WTC11 (cell line): ENCODE results near the gene PNP. TPM values are rescaled to one million over a fixed set of nuclear protein-coding genes. Genes with fewer than 3 reads are reported as not detected.
A peak's percentile ranks its signal among the peaks of the same experiment; 100 is the strongest.

ENCODE experiments used
- ATAC-seq: fragments of 200-7000 bp; cut with Tn5 transposase; 2 replicates; pipeline ENCODE4 v1.10.0; 2021; ENCODE audit warnings: mild to moderate bottlenecking, moderate library complexity
- CTCF ChIA-PET: fragments of 300-600 bp; sonication (Branson Sonifier 250); formaldehyde crosslinking; loops from one replicate; lab custom pipeline; 2021; ENCODE audit warnings: antibody characterized with exemption; lab: Charles Lee
- POLR2A ChIA-PET: fragments of 350-600 bp; sonication (Branson Sonifier 250); formaldehyde crosslinking; loops from one replicate; lab custom pipeline; 2021; ENCODE audit warnings: antibody characterized with exemption; lab: Charles Lee
- DNase-seq: peaks from one replicate; pipeline ENCODE4 v3.0.0; 2021; ENCODE audit warnings: low spot score
- H3K27ac Mint-ChIP-seq: 2 replicates; pipeline ENCODE4 v1.8.0; 2021; ENCODE audit warnings: mixed read lengths
- H3K27me3 Mint-ChIP-seq: 2 replicates; pipeline ENCODE4 v1.8.0; 2021; ENCODE audit warnings: low read depth, mild to moderate bottlenecking, moderate library complexity, mixed read lengths
- H3K36me3 Mint-ChIP-seq: 2 replicates; pipeline ENCODE4 v1.8.0; 2021; ENCODE audit warnings: mixed read lengths
- H3K4me1 Mint-ChIP-seq: 2 replicates; pipeline ENCODE4 v1.8.0; 2022; ENCODE audit warnings: mixed read lengths
- H3K4me3 Mint-ChIP-seq: 2 replicates; pipeline ENCODE4 v1.8.0; 2021; ENCODE audit warnings: mild to moderate bottlenecking, moderate library complexity, mixed read lengths
- H3K9me3 Mint-ChIP-seq: 2 replicates; pipeline ENCODE4 v1.8.0; 2021; ENCODE audit warnings: mixed read lengths
- ESRRA ChIP-seq: sonication (generic); formaldehyde crosslinking; IDR thresholded peaks from 2 replicates; pipeline ENCODE4 v1.8.1; 2022; ENCODE audit warnings: mild to moderate bottlenecking, missing genetic modification reagents, borderline replicate concordance
- GABPB1 ChIP-seq: sonication (generic); formaldehyde crosslinking; IDR thresholded peaks from 2 replicates; pipeline ENCODE4 v1.8.1; 2023; ENCODE audit warnings: mild to moderate bottlenecking, missing genetic modification reagents
- HMGA2 ChIP-seq: fragments of 250-450 bp; sonication (Bioruptor Pico); IDR thresholded peaks from 2 replicates; pipeline ENCODE4 v1.4.0; 2021; ENCODE audit warnings: mild to moderate bottlenecking, moderate library complexity
- HMGXB4 ChIP-seq: sonication (generic); formaldehyde crosslinking; IDR thresholded peaks from 2 replicates; pipeline ENCODE4 v1.8.1; 2023; ENCODE audit warnings: mild to moderate bottlenecking, moderate library complexity, missing genetic modification reagents
- MAX ChIP-seq: sonication (generic); formaldehyde crosslinking; IDR thresholded peaks from 2 replicates; pipeline ENCODE4 v1.8.0; 2022; ENCODE audit warnings: mild to moderate bottlenecking, missing genetic modification reagents
- MLX ChIP-seq: sonication (generic); formaldehyde crosslinking; IDR thresholded peaks from 2 replicates; pipeline ENCODE4 v1.8.1; 2023; ENCODE audit warnings: mild to moderate bottlenecking, missing genetic modification reagents, moderate library complexity
- MXD4 ChIP-seq: fragments of 250-450 bp; sonication (Bioruptor Pico); IDR thresholded peaks from 2 replicates; pipeline ENCODE4 v1.8.0; 2021; ENCODE audit warnings: mild to moderate bottlenecking, moderate library complexity, borderline replicate concordance
- NR2C2 ChIP-seq: sonication (generic); formaldehyde crosslinking; IDR thresholded peaks from 2 replicates; pipeline ENCODE4 v1.8.0; 2022; ENCODE audit warnings: mild to moderate bottlenecking, missing genetic modification reagents
- PRDM15 ChIP-seq: sonication (generic); formaldehyde crosslinking; IDR thresholded peaks from 2 replicates; pipeline ENCODE4 v1.8.0; 2022; ENCODE audit warnings: missing genetic modification reagents
- STAT6 ChIP-seq: sonication (generic); formaldehyde crosslinking; conservative IDR thresholded peaks from 2 replicates; pipeline ENCODE4 v1.8.1; 2023; ENCODE audit warnings: mild to moderate bottlenecking, low read depth, missing genetic modification reagents, moderate library complexity
- ZNF416 ChIP-seq: fragments of 250-450 bp; sonication (Bioruptor Pico); IDR thresholded peaks from 2 replicates; pipeline ENCODE4 v1.9.0; 2021; ENCODE audit warnings: mild to moderate bottlenecking, inconsistent platforms
- ZNF532 ChIP-seq: fragments of 250-450 bp; sonication (Bioruptor Pico); IDR thresholded peaks from 2 replicates; pipeline ENCODE4 v1.9.0; 2021; ENCODE audit warnings: mild to moderate bottlenecking, borderline replicate concordance
- total RNA-seq: library from RNA; stranded (reverse); gene quantifications from 3 replicates; pipeline ENCODE4 v1.2.3, GENCODE V29; 2021

Gene PNP
- total RNA-seq, 1 experiment from 2014 or later, result 95.8 TPM

GRCh38 chr14:20428802-20429201 is 40.4 kb upstream of the PNP start:
- ChIA-PET CTCF (interaction anchor here (2.4 kb wide), 1 partner anchor 13 kb away, joined by 8 read pairs; no protein-coding TSS in a partner anchor), POLR2A (interaction anchor here (0.5 kb wide), 1 partner anchor 68 kb away, joined by 4 read pairs; no protein-coding TSS in a partner anchor)
- Mint-ChIP-seq H3K27me3 (peaks cover 2% of the 10 kb centered on the region), H3K27ac (no peak overlapping the region), H3K9me3 (no peaks in the 10 kb centered on the region), H3K36me3 (no peaks in the 10 kb centered on the region), H3K4me3 (no peak overlapping the region), H3K4me1 (peaks cover 10% of the 10 kb centered on the region)
- no peak for TF ChIP-seq HMGA2 (CRISPR knock-in tag)
- no peak for TF ChIP-seq ESRRA (CRISPR knock-in tag)
- no peak for TF ChIP-seq ZNF416 (CRISPR knock-in tag)
- no peak for TF ChIP-seq STAT6 (CRISPR knock-in tag)
- ATAC-seq (no peak), DNase-seq (no peak)

GRCh38 chr14:20429801-20430669 is 39.2 kb upstream of the PNP start:
- POLR2A ChIA-PET, result no interaction called here
- Mint-ChIP-seq H3K4me1 (peaks cover 14% of the 10 kb centered on the region), H3K4me3 (no peak overlapping the region), H3K9me3 (no peaks in the 10 kb centered on the region), H3K27ac (no peak overlapping the region), H3K36me3 (no peaks in the 10 kb centered on the region), H3K27me3 (peaks cover 15% of the 10 kb centered on the region)
- no peak for DNase-seq
- ATAC-seq, result no peak
- TF ChIP-seq MXD4 (no peak), ZNF532 (CRISPR knock-in tag) (no peak), NR2C2 (CRISPR knock-in tag) (no peak), MLX (CRISPR knock-in tag) (no peak), GABPB1 (CRISPR knock-in tag) (peak; percentile 42; the same call in 1 of the 2 replicates)
- CTCF ChIA-PET, result interaction anchor here (0.8 to 2.4 kb wide), 3 partner anchors 14 to 17 kb away, joined by 3 to 8 read pairs (median 3); no protein-coding TSS in a partner anchor

- Mint-ChIP-seq H3K9me3 (no peaks in the 10 kb centered on the region), H3K27ac (no peak overlapping the region), H3K27me3 (peaks cover 34% of the 10 kb centered on the region), H3K4me3 (peak overlapping the region; percentile 73), H3K4me1 (peaks cover 13% of the 10 kb centered on the region), H3K36me3 (no peaks in the 10 kb centered on the region)
- no peak for TF ChIP-seq MAX (CRISPR knock-in tag)
- 0 out of 2 replicates have a peak, but pooled peaks have one; percentile 34 for TF ChIP-seq PRDM15 (CRISPR knock-in tag)
- no peak for TF ChIP-seq HMGXB4
- CTCF ChIA-PET, result interaction anchor here (0.7 to 2.4 kb wide), 4 partner anchors 19 to 536 kb away, joined by 3 to 21 read pairs (median 4); no protein-coding TSS in a partner anchor
- POLR2A ChIA-PET, result interaction anchor here (0.7 to 1.5 kb wide), 3 partner anchors 20 to 91 kb away, joined by 4 to 8 read pairs (median 8); partner anchors contain the start of genes APEX1, OSGEP, PARP2 and PIP4P1
- peak; percentile 63 for ATAC-seq
- DNase-seq, result peak; percentile 45
Observed at GRCh38 chr14:20434701-20435581, 34.3 kb upstream of the PNP start.
